MM.1S (cell line): Measurements from ENCODE around the gene STAP1.

ENCODE experiments used
- EZH2 ChIP-seq: fragments of 300-600 bp; sonication (generic); optimal IDR thresholded peaks from 2 replicates; pipeline ENCODE3; 2017; ENCODE audit warnings: low read depth, mild to moderate bottlenecking, antibody characterized with exemption, low read length, mixed read lengths
- EZH2phosphoT487 ChIP-seq: fragments of 300-600 bp; sonication (generic); IDR thresholded peaks from 2 replicates; pipeline ENCODE4 v1.6.1; 2018; ENCODE audit warnings: antibody characterized with exemption, low read length

GRCh38 chr4:67542076-67542475, 16.5 kb upstream of the STAP1 start:
- TF ChIP-seq EZH2phosphoT487 (no peak), EZH2 (no peak)
